Bone marrow (tissue), 2 donors: ENCODE results near the gene ARHGAP8.

ENCODE experiments used
- DNase-seq, 2 donors: peaks; one replicate each; lab custom pipeline; 2025; lab: John Stamatoyannopoulos, UW

ARHGAP8 gene

GRCh38 chr22:44804327-44804726 is 52.0 kb downstream of the ARHGAP8 start:
- DNase-seq = no peak

GRCh38 chr22:44805711-44806110 is 53.3 kb downstream of the ARHGAP8 start:
- no peak for DNase-seq

GRCh38 chr22:44807232-44807631 is 54.9 kb downstream of the ARHGAP8 start:
- no peak for DNase-seq

- no peak for DNase-seq
Measured at GRCh38 chr22:44807915-44808690, 55.7 kb downstream of the ARHGAP8 start.

- DNase-seq = no peak
Measured at GRCh38 chr22:44809456-44809855, 57.1 kb downstream of the ARHGAP8 start.

- DNase-seq = no peak
Measured at GRCh38 chr22:44811141-44811540, 58.8 kb downstream of the ARHGAP8 start.

- no peak for DNase-seq
Measured at GRCh38 chr22:44813416-44813815, 61.0 kb downstream of the ARHGAP8 start.

- no peak for DNase-seq
Measured at GRCh38 chr22:44814266-44815098, 62.1 kb downstream of the ARHGAP8 start.

GRCh38 chr22:44815099-44816070 is 63.0 kb downstream of the ARHGAP8 start:
- DNase-seq = no peak

- DNase-seq = no peak
Measured at GRCh38 chr22:44816141-44816540, 63.8 kb downstream of the ARHGAP8 start.

GRCh38 chr22:44818727-44819126 is 66.4 kb downstream of the ARHGAP8 start:
- DNase-seq = no peak

- DNase-seq = no peak
Measured at GRCh38 chr22:44819966-44820631, 67.7 kb downstream of the ARHGAP8 start.

GRCh38 chr22:44821741-44822475 is 69.5 kb downstream of the ARHGAP8 start:
- DNase-seq = no peak

GRCh38 chr22:44822534-44822933 is 70.2 kb downstream of the ARHGAP8 start:
- no peak for DNase-seq

- no peak for DNase-seq
Measured at GRCh38 chr22:44823396-44823795, 71.0 kb downstream of the ARHGAP8 start.

- DNase-seq = no peak
Measured at GRCh38 chr22:44823806-44824205, 71.4 kb downstream of the ARHGAP8 start.

- DNase-seq = no peak
Measured at GRCh38 chr22:44824271-44824670, 71.9 kb downstream of the ARHGAP8 start.

GRCh38 chr22:44825310-44826150 is 73.2 kb downstream of the ARHGAP8 start:
- no peak for DNase-seq

GRCh38 chr22:44827666-44828190 is 75.4 kb downstream of the ARHGAP8 start:
- DNase-seq = no peak

GRCh38 chr22:44828193-44828592 is 75.8 kb downstream of the ARHGAP8 start:
- DNase-seq = no peak
